ENCODE data around the gene NFATC2.

The NFATC2 gene

DNA sequence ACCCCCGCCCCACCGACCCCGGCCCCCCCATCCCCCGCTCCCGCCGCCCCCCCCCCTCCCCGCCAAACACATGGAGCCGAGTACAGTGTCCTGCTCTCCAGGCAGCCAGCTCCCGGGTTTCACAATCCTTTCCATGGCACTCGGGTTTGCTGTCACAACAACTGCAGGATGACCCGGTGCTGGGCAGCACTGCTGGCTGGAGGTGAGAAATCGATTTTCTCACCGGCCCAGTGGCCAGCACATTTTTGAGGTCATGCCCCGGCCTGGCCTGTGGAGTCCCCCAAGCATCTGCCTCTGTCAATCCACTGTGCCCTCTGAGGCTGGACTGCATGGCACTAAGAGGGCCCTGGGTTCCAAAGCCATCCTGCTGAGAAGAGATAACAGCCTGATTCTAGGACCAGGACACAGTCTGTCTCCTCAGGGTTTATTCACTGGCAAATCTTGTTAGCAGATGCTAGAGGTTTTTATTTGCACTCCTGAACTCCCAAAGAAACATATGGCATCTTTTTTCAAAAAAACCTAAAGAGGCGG, 129.5 kb downstream of the NFATC2 start:
- DNase-seq (ENCODE audit: low spot score): no peak

DNA sequence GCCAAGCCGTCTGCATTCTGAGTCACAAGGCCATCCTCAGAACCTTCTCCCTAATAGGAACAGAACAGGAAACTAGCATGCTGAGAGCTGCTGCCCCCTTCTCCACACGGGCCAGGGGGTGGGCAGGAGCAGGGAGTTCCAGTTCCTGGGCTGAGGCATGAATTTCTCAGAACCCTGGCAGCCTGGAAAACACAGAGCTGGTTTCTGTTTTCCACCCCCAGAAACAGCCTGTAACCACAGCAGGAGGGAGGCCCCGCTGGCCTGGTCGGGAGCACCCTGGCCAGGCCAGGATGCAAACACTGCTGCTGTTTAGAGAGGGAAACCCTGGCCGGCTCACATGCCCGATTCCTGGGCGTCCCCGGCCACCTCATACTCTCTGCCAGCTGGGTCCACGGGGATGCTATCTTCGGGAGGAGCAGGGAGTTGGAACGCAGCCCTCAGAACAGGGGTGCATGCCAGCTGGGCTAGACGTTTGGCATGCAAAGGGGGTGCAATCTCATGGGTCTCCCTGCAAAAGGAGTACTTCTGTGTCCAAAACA, 130.1 kb downstream of the NFATC2 start:
- DNase-seq (ENCODE audit: low spot score): no peak

DNA sequence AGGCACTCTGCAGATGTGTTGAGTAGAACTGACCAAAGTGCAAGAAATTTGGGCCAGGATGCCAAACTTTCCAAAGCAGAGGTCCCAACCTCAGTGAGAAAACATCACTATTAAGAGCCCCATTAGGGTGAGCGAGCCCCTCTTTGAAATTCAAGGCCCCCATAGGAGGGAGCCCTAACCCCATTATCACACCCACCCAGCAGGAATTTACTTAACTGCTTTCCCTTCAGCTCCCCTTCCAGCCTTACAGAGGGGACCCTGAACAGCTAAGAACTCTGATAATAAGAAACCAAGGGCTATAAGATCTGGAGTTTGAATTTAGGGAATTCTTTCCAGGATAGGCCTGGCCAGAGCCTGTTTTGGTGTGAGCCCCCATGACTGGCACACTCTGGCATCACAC, 130.6 kb downstream of the NFATC2 start:
- DNase-seq (ENCODE audit: low spot score): no peak

DNA sequence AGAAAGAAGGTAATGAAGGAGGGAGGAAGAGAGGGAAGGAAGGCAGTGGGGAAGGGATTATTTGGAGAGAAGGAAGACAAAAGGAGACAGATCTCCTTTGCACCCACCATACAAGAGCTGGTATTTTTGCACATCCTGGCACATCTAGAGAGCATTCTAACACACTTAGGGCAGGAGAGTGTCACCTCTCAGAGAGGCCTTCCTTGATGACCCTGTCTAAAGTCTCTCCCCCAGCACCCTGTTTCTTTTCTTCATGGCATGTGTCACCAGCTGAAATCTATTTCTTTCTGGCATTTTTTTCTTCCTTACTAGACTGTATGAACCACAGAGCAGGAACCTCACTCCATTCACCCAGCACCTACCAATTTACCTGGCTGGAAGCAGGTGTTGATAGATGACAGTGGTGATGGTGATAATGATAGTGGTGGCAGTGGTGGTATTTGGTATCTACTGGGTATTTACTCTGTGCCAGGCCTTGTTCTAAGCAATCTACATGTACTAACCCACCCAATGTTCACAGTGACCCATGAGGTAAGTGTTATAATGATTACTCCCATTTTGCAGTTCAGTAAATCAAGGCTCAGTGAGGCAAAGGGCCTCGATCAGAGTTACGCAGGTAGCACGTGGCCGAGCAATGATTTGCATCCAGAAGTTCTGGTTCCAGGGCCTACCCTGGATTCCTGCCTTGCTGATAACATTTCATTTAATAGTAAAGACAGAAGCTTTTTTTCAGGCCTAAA, 131.8 kb downstream of the NFATC2 start:
- DNase-seq (ENCODE audit: low spot score): no peak

DNA sequence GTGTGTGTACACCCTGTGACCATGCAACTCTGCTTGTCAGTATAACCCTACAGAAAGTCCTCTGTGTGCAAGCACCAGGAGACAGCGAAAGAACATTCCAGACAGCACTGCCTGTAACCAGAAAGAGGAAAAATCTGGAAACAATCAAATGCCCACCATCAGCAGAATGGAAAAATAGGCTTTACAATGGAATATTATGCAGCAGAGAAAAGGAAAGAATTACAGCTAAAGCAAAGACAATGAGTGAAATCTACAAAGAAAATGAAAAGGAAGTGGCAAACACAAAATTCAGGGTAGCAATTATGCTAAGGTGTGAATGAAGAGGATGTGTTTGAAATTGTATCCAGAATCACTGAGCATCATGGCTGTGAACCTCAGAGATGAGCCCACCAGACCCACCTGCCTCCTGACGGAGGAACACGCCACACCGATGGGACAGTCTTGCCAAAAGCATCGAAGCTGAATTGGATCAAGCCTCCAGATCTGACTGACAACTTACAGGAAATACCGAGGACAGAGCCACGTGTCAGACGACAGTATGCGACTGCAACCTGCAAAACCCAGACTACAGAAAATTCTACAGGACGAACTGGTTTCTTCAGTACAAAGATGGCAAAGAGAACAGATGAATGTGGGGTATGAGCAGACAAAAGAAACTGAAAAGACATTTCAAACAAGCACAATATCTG, 133.2 kb downstream of the NFATC2 start:
- no peak for DNase-seq (ENCODE audit: low spot score)

DNA sequence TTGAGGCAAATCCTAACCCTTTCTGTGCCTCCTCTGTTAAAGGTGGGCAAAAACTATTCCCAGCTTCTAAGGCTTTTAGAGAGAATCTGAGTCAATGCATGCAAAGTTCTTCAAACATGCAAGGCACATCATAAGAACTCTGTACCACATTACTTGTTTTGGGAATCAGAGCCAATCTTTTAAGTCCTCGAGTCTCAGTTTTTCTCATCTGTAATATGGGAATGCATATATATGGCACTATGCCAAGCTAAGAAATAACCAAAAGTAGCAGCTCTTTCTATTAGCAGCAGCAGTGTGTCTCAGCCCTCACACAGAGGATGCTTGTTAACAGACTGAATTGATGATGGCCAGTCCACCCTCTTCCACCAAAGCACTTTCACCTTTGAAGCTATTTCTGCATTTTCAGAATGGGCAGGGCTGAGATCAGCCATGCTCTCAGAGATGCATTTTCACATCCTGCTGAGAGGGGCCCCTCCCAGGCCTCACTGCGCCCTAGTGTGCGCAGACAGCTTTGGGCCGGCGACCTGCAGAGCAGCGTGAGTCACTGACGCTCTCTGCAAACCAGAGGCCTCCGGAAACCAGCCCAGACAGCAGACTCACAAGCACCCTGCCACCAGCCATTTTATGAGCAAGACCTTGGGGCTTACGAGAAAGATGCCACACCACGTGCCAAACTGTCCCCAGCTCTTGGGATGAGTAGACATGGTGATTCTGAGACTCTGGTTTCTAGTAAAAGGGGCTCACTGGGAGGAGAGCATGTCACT, 138.0 kb downstream of the NFATC2 start:
- no peak for DNase-seq (ENCODE audit: low spot score)

DNA sequence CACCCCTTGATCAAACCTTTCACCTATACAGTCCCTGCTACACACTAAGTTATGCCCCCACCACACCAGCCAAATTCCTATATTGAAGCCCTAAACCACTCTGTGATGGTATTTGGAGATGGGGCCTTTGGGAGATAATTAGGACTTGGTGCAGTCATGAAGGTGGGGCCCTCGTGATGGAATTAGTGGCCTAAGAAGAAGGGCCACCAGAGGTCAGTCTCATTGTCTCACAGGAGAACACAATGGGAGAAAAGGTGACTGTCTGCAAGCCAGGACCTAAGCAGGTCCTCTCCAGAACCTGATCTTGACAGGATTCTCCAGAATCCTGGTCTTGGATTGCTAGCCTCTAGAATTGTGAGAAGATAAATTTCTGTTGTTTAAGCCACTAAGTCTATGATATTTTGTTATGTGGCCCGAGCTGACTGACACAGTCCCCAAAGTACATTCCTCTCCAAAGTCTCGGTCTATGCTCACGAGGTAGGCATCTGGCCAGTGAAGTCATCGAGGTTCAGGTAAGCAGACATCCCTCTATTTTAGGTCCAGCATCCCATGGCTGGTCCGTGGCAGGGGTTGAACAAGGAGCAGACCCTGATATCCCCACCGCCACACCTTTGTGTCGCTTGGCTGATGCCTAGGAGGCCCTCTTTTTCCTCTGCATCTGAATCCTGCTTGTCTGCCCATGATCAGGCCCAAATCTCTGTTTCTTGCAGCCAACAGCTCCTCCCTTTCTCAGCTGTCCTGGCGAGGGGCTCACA, 138.9 kb downstream of the NFATC2 start:
- DNase-seq (ENCODE audit: low spot score): no peak

DNA sequence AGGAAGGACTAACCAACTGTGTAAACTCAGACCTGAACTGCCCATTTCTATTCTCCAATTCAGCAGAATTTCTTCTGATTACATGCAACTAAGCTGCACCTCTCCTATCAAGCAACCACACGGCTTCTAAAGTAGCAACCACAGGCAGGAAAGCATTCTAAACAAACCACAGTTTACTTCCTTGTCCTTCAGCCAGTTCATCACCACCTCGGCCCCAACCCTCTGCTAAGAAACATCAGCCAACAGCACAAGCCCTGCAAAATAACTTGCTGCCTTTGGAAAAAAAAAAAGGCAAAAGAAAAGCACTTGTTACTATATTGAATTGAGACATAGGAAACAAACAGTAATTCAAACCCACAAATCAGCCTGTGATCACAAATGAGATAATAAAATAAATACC, 140.3 kb downstream of the NFATC2 start:
- DNase-seq (ENCODE audit: low spot score): peak; percentile 46

DNA sequence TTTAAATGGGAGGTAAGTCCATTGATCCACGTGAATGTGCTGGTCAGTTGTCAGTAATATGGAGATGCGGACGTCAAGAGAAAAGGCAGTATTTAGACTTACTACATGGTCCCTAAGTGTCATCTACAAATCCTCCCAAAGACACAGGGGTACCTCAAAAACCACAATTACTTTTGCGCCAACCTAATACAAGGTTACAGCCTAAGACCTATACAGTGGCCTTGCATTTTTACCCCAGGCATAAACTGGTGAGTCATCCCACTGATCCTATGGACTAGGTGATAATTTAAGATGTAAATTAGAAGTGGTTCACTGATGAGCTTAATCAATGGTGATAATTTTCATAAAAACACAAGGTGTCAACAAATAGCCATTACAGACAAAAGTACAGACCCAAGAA, 141.0 kb downstream of the NFATC2 start:
- no peak for DNase-seq (ENCODE audit: low spot score)

DNA sequence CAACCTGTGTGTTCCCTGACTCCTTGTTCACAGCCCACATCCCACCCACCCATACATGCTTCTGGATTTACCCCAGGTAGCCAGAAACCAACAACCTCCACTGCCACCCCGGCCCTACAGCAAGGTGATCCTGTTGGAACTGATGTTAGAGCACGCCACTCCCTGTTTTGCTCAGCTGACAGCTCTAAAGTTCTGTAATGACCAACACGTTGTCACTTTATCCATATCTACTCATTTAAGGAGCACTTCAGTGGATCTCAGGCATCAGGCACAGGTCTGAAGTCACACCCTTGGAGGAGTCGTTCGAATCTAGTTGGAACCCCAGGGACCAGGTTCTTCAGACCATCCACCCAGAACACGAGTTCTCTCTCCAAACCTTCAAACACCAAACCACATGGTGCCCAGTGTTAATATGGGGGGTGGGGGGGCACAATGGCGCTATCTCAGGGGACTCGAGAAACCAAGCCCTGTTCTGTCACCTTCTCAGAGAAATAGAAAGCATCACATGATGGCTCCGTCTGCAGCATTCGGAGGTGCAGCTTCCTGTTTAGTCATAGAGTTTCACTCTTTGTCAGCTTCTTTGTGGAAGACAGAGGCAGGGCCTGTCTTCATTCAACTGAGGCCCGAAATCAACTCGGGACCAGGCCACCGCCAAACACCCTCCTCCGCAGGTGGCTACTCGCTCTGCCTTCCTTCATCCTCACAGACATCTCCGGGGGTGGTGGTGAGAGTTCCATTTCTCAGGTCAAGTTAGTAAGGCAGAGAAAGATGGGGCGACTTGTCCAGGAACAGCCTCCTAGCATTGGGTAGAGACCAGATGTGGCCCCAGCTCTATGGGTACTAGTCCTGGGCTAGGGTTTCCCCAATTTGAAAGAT, 142.2 kb downstream of the NFATC2 start:
- DNase-seq (ENCODE audit: low spot score): peak; percentile 69

DNA sequence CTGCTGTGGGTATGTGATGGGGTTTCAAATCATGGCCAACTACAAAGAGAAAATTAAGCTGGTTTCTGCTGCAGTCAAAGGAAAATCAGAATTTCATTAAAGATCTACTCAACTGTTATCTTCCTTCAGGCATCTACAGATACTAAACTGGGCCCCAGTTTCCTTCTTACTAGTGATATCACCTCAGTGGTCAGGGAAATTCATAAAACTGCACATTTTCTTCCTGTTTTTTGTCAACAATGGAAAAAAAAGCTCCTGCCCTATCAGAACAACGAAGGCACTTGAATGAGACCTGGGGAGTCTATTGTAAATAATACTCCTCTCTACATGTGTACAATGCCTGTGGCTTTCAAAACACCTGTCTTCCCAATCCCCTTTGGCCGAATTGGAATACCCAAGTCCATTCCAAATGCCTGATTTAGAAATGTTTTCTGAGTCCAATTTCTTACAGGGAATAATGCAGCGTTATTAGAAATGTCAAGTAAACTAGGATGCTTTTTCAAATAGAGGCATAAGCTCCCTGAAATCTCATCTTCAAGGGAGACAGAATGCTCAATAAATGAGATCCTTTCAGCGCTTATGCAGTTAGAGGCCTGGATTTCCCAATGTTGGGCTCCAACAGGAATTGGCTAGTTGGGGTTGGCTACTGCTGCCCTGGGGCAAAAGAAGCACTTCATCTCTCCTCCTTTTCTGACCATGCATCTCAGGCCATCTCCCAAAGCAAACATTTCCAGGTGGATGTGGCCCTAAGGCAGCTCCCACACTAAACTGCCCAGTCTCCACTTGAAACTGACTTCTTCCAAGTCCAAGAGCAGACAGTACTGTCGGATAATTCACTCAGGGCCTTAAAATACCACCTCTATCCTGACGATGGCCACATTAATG, 143.3 kb downstream of the NFATC2 start:
- no peak for DNase-seq (ENCODE audit: low spot score)

DNA sequence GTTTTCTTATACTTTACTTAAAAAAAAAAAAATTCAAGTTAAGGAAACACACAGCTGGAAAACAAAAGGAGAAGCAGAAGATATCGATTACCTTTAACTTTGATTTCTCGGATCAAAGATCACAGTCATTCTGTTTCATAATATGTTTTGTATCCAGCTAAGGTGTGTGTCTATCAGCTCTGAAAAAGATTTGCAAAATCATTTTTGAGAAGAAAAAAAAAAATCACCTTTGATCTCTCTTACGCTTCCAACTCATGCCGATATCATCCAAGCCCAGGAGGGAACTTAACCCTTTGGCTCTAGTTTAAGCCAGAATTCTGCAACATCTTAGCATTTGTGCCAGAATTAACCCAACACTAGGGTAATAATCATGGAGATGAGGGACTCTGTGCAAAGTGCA, 144.0 kb downstream of the NFATC2 start:
- DNase-seq (ENCODE audit: low spot score): no peak

DNA sequence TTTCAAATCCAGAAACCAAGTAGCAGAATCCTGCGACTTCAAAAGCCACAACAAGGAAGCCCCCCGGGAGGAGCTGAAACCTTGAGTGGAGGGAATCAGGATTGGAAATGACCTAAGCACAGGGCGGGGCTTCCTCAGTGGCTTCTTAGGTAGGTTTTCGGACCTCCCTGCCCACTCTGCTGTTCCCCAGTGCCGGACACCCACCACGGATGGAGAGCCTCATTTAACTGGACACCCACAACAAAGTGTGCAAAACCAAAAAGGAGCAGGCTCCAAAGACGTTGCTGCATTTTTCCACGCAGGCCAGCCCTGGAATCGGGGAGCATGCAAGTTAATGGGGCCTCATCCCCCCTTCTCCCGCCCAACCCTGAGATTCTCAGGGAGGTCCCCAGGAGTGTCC, 144.4 kb downstream of the NFATC2 start:
- no peak for DNase-seq (ENCODE audit: low spot score)

DNA sequence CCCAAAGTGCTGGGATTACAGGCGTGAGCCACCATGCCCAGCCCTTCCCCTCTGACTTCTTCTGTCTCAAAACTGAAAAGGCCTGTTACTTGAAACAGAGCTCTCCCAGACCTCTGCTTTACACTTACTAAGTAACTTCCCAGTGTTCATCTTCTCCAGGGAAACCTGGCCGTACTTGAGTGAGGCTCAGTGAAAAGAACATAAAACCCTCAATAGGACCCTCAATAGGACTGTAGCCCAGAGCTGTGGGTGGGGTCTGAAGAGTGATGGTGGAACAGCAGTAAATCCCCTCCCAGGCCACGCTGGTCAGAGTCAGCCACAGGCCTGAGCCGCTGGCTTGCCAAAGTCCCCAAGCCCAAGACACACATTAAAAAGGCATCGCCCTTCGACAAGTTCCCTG, 145.4 kb downstream of the NFATC2 start:
- no peak for DNase-seq (ENCODE audit: low spot score)

DNA sequence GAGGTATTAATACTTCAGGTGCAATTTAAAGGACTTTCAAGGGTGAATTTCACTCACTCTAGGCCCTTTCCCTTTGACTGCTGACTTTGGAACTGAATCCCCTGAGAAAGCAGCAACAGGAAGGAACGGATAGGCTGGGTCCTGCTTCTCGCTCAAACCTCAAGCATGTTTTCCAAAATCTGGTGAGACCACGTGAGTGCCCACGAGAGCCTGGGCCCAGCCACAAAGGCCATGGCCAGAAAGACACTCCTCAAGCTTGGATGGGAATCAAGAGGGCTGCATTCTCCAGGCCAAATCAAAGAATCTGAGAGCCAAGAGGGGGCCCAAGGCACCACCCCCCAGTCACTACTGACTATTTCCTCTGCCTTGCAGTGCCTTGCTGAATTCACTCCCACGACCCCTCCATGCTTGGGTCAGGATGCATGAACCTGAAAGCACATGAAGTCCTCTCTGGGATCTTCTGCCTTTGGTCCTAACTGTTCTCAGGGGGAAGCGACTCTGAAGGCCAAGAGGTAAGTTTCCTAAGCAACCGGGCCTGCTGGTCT, 146.1 kb downstream of the NFATC2 start:
- DNase-seq (ENCODE audit: low spot score): no peak

DNA sequence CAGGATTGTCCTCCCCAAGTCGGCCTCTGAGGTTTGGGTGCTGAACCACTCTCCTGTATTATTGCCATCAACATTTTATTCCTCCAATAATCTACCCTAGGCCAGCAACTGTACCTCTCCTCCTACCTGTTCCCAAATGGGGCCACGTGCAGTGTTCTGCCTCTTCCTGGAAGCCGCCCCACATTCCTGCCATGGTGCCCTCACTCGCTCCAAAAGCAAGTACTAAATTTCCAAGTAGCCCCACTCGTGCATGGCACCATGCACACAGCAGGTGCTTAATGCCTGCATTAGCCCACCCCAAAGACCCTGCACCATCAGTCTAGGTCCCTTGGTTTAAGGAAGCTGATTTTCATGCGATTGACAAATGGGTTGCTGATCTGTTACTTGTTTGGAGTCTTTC, 147.8 kb downstream of the NFATC2 start:
- no peak for DNase-seq (ENCODE audit: low spot score)

DNA sequence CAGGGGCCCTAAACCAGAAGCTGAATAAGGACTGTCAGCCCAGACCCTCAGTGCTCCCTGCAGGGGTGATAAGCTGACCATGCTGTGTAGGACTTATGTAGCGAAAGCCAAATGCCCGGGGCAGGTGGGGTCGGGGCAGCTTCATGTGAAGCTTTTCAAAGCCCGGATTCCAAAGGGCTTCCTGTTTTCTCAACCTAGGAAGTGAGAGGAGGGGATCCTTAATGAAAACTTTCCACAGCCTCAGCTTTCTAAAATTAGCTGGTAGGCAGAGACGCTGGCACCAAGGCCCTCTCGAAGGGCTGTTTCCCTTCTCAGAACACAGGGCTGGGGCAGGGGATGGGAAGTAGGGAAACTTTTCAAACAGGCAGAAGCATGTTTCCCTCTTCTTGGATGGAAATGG, 148.9 kb downstream of the NFATC2 start:
- peak; percentile 37 for DNase-seq (ENCODE audit: low spot score)

DNA sequence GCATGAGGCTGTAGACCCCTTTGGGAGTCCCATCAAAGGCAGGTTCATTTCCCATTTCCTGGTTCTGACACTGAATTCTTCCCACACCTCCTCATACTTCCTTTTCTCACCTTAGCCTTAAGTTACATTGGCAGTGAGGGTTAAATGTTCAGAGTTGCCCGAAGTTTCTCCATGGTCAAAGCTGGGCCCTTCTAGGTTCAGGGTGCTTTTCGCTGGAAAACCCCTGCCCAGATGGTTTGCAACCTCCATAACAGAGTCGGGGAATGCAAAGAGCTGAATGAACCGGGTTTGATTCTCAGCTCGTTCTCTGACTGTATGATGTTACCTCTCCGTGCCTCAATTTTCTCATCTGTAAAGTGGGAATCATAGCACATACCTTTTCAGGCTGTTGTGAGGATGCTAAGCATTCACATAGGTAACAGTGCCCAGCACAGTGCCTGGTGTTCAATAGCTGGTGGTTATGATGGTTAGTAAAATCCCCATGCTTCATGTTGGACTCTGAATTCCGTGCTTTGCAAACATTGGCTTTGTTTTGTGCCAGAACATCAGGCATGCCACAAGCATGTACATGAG, 149.8 kb downstream of the NFATC2 start:
- DNase-seq (ENCODE audit: low spot score): no peak

DNA sequence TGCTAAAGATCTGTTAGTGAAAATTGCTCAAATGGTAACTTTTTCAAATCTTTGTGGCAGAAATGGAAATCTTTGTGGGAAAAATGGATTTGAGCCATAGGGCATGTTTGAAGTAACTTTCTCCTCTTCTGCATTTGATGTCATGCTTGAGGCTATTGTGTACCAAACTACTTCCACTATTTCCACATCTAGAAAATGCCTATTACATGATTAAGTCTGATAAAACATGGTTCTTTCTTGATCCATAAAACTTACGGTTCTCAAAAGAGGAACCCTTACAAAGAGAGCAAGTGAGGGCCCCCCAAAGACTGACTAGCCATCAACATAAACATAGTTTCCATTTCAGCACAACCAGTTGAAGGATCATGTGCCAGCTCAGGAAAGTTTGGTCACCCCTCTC, 150.6 kb downstream of the NFATC2 start:
- no peak for DNase-seq (ENCODE audit: low spot score)

Measured in pons (tissue), 1 donor.